Measurements from ENCODE around the gene TRMT112. TPM values are rescaled to one million over a fixed set of nuclear protein-coding genes. Genes with fewer than 3 reads are reported as not detected.

TRMT112 gene
- total and polyA plus RNA-seq, 2 experiments from 2014 or later = 210 to 292 TPM

DNA sequence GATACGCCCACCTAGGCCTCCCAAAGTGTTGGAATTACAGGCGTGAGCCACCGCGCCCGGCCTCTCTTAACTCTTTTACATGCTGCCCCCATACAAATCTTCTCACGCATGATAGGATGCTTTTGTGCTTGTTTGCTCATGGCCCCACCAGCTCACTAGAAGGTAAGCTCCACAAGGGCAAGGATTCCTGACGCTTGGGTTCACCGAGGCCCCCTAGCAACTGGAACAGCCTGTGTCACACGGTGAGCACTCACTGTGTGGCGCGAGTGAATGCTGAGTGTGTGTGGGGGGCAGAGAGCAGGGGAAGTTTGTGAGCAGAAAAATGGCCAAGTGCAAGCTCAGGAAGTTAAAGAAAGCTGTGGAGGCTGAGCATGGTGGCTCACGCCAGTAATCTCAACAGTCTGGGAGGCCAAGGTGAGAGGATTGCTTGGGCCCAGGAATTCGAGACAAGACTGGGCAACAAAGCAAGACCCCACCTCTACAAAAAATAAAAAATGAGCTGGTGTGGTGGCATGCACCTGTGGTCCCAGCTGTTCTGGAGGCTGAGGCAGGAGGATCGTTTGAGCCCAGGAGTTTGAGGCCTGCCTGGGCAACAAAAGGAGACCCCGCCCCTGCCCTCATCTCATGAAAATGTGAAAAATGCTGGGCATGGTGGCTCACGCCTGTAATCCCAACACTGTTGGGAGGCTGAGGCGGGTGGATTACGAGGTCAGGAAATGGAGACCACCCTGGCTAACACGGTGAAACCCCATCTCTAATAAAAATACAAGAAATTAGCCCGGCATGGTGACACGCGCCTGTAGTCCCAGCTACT is 35.2 kb downstream of the TRMT112 start:
- H3K36me3 ChIP-seq (replicated peaks; ENCODE audit: insufficient read depth, low read depth) = no peaks in the 10 kb centered on the region
- no peaks in the 10 kb centered on the region for H3K9me2 ChIP-seq (replicated peaks; ENCODE audit: insufficient read depth)
- WGBS (ENCODE audit: low lambda C conversion rate, missing lambda C conversion rate) = 96% methylated on average over 22 of the region's 22 CpGs
- H3K4me1 ChIP-seq (ENCODE audit: insufficient read depth) = peaks cover 12% of the 10 kb centered on the region
- no peaks in the 10 kb centered on the region for H3K9me3 ChIP-seq (ENCODE audit: low read depth)
- no peak overlapping the region for H3K27ac ChIP-seq
- TF ChIP-seq EZH2 (IDR thresholded peaks at IDR 0.05; ENCODE audit: borderline replicate concordance) = no peak
- TF ChIP-seq, protein P1, sequence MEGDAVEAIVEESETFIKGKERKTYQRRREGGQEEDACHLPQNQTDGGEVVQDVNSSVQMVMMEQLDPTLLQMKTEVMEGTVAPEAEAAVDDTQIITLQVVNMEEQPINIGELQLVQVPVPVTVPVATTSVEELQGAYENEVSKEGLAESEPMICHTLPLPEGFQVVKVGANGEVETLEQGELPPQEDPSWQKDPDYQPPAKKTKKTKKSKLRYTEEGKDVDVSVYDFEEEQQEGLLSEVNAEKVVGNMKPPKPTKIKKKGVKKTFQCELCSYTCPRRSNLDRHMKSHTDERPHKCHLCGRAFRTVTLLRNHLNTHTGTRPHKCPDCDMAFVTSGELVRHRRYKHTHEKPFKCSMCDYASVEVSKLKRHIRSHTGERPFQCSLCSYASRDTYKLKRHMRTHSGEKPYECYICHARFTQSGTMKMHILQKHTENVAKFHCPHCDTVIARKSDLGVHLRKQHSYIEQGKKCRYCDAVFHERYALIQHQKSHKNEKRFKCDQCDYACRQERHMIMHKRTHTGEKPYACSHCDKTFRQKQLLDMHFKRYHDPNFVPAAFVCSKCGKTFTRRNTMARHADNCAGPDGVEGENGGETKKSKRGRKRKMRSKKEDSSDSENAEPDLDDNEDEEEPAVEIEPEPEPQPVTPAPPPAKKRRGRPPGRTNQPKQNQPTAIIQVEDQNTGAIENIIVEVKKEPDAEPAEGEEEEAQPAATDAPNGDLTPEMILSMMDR (IDR thresholded peaks at IDR 0.05; ENCODE audit: poor library complexity) = no peak
- no peak for TF ChIP-seq EZH2phosphoT487 (IDR thresholded peaks at IDR 0.05; ENCODE audit: low read depth, severe bottlenecking, unreplicated experiment)
- no peak for DNase-seq (ENCODE audit: low spot score)
- no peaks in the 10 kb centered on the region for H4K20me1 ChIP-seq (ENCODE audit: insufficient read depth, poor library complexity, severe bottlenecking)
- no peak overlapping the region for H2AFZ ChIP-seq
- H3K4me3 ChIP-seq = no peak overlapping the region
- H3K27me3 ChIP-seq = no peaks in the 10 kb centered on the region
- H3K4me2 ChIP-seq = no peak overlapping the region
- peaks cover 16% of the 10 kb centered on the region for H3K79me2 ChIP-seq

DNA sequence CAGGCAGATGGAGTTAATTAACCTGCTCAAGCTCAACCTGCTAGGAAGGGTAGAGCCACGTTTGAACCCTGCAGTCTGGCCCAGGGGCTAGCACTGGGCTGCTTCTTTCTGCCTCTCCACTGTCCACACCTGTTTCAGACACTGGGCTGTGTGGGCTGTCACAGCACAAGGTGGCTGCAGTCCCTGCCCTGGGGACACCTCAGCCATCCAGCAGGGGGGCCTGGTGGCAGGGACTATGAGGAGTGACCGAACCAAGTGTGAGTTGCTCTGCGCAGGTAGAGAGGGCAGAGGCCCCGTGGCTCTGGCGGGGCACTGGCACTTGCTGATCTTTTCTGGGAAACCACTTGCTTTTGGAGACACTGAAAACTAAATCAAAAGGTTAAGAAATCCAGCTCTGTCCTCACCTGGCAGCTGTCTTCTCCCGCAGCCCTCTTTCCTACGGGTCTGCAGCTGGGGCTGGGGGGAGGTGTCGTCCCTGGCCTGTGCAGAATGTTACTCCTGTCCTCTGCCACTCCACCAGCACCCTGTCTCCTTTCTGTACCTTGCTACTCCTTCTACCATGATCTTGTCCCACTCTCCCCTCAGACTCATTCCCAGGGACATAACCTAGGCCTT is 38.7 kb downstream of the TRMT112 start:
- Histone ChIP-seq H3K9me3 (ENCODE audit: low read depth) (no peaks in the 10 kb centered on the region), H3K27me3 (no peaks in the 10 kb centered on the region), H3K9me2 (replicated peaks; ENCODE audit: insufficient read depth) (no peaks in the 10 kb centered on the region), H3K4me2 (no peak overlapping the region), H3K4me3 (no peak overlapping the region), H3K27ac (no peak overlapping the region), H4K20me1 (ENCODE audit: insufficient read depth, poor library complexity, severe bottlenecking) (no peaks in the 10 kb centered on the region), H2AFZ (no peak overlapping the region), H3K4me1 (ENCODE audit: insufficient read depth) (peaks cover 4% of the 10 kb centered on the region), H3K36me3 (replicated peaks; ENCODE audit: insufficient read depth, low read depth) (no peaks in the 10 kb centered on the region), H3K79me2 (peaks cover 12% of the 10 kb centered on the region)
- no peak for DNase-seq (ENCODE audit: low spot score)
- TF ChIP-seq EZH2phosphoT487 (IDR thresholded peaks at IDR 0.05; ENCODE audit: low read depth, severe bottlenecking, unreplicated experiment) (no peak), EZH2 (IDR thresholded peaks at IDR 0.05; ENCODE audit: borderline replicate concordance) (no peak)
- TF ChIP-seq, protein P1 (IDR thresholded peaks at IDR 0.05; ENCODE audit: poor library complexity) = no peak
- WGBS (ENCODE audit: low lambda C conversion rate, missing lambda C conversion rate) = 86% methylated on average over 8 of the region's 8 CpGs

DNA sequence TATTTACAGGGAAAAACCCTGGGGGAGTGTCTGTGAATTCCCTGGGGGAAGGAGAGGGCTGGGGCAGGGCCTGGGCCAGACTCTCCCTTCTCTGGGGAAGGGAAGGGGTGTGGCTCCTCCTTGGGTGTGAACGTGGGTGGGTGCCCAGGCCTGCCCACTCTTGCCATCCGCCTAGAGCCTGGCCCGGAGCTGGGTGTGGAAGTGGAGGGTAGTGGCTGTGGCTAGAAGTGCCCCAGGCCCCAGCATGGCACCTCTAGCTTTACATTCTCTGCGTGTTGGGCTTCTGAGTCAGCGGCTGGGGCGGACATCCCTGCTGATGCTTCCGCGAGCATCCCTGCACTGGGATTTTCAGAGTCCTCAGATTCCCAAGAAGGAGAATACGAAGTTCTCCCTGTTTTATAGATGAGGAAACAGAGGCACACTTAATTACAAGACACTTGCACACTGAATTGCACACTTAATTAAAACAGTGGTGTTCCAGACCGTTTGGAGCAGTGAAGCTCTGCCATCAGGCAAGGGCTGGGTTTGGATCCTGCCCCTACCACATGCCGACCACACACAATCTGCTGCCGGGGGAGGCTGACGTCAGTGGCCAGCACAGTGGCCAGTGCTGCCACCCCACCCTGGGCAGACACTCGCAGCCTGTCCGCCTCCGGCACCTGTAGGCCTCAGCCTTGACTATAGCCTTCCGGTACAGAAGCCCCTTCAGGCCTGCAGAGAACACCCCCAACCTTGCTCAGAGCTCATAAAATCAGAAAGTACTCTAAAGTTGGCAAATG is 40.5 kb downstream of the TRMT112 start:
- DNase-seq (ENCODE audit: low spot score) = no peak
- Histone ChIP-seq H3K4me2 (no peak overlapping the region), H3K9me2 (replicated peaks; ENCODE audit: insufficient read depth) (no peaks in the 10 kb centered on the region), H3K4me3 (no peak overlapping the region), H3K27me3 (no peaks in the 10 kb centered on the region), H3K9me3 (ENCODE audit: low read depth) (no peaks in the 10 kb centered on the region), H3K79me2 (peaks cover 18% of the 10 kb centered on the region), H3K4me1 (ENCODE audit: insufficient read depth) (peaks cover 12% of the 10 kb centered on the region), H3K36me3 (replicated peaks; ENCODE audit: insufficient read depth, low read depth) (no peaks in the 10 kb centered on the region), H2AFZ (no peak overlapping the region), H3K27ac (no peak overlapping the region), H4K20me1 (ENCODE audit: insufficient read depth, poor library complexity, severe bottlenecking) (no peaks in the 10 kb centered on the region)
- no peak for TF ChIP-seq EZH2 (IDR thresholded peaks at IDR 0.05; ENCODE audit: borderline replicate concordance)
- no peak for TF ChIP-seq EZH2phosphoT487 (IDR thresholded peaks at IDR 0.05; ENCODE audit: low read depth, severe bottlenecking, unreplicated experiment)
- TF ChIP-seq, protein P1 (IDR thresholded peaks at IDR 0.05; ENCODE audit: poor library complexity) = no peak
- 94% methylated on average over 17 of the region's 17 CpGs for WGBS (ENCODE audit: low lambda C conversion rate, missing lambda C conversion rate)
